ENCODE data around the gene SSTR4. TPM values are rescaled to one million over a fixed set of nuclear protein-coding genes. Genes with fewer than 3 reads are reported as not detected.

The SSTR4 gene
- total and polyA plus RNA-seq, 4 donors, result 0.06 TPM; not detected in 3

DNA sequence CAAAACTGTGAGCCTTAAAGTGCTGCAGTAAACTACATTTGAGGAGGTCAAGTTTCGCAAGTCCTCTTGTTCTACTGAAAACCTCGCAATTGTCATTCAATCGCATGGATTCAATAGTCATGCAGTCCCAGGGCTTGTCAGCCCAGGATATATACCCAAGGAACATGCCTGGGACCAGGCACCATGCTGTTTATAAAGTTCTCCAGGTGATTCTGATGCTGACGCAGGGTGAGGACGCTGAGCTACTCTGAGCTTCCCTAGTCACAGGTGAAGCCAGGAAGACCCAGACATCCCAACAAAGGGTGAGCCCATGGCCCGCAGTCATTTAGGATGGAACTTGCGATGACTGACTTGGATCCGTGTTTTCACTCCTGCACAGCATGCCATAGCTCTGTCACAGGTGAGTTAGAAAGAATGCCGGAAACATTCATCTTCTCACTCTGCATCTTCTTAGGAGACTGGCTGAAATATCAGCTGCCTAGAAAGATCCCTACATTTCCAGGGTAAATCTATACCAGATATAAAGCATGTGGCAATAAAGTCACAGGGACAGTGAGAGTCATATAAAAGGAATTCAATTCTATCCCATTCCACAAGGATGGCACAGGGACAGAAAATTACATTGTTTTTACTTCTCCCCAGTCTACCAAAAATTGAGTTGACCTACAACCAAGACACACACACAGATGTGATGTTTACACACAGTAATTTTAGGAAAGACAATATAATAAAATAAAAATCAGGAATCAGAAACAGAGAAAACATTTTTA lies 27.0 kb upstream of the SSTR4 start:
- no peak for DNase-seq
- Histone ChIP-seq H3K9me3 (ENCODE audit: control insufficient read depth in 4 of 4, insufficient read depth in 3 of 4, low read length in 3 of 4) (no peaks in the 10 kb centered on the region), H3K9ac (ENCODE audit: insufficient read depth in 1 of 2, low read length in 2 of 2) (no peak overlapping the region), H3K36me3 (ENCODE audit: control insufficient read depth in 4 of 4, insufficient read depth in 4 of 4, low read length in 4 of 4) (no peaks in the 10 kb centered on the region), H3K4me1 (ENCODE audit: control insufficient read depth in 5 of 5, insufficient read depth in 5 of 5, low read length in 5 of 5) (peaks cover 0 to 5% (median 0%) of the 10 kb centered on the region in 5 donors), H3K4me3 (no peak overlapping the region), H3K27me3 (ENCODE audit: control insufficient read depth in 3 of 3, insufficient read depth in 3 of 3, low read length in 2 of 3) (no peaks in the 10 kb centered on the region), H3K27ac (ENCODE audit: low read depth in 1 of 2, low read length in 1 of 2) (no peak overlapping the region)
- ATAC-seq (ENCODE audit: insufficient read depth, low FRiP score), result no peak
- WGBS, 2 donors, result 91 to 93% methylated on average over 9 of the region's 9 CpGs
- TF ChIP-seq, protein P1, sequence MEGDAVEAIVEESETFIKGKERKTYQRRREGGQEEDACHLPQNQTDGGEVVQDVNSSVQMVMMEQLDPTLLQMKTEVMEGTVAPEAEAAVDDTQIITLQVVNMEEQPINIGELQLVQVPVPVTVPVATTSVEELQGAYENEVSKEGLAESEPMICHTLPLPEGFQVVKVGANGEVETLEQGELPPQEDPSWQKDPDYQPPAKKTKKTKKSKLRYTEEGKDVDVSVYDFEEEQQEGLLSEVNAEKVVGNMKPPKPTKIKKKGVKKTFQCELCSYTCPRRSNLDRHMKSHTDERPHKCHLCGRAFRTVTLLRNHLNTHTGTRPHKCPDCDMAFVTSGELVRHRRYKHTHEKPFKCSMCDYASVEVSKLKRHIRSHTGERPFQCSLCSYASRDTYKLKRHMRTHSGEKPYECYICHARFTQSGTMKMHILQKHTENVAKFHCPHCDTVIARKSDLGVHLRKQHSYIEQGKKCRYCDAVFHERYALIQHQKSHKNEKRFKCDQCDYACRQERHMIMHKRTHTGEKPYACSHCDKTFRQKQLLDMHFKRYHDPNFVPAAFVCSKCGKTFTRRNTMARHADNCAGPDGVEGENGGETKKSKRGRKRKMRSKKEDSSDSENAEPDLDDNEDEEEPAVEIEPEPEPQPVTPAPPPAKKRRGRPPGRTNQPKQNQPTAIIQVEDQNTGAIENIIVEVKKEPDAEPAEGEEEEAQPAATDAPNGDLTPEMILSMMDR (IDR thresholded peaks at IDR 0.05; ENCODE audit: control extremely low read depth, extremely low read depth), result no peak

DNA sequence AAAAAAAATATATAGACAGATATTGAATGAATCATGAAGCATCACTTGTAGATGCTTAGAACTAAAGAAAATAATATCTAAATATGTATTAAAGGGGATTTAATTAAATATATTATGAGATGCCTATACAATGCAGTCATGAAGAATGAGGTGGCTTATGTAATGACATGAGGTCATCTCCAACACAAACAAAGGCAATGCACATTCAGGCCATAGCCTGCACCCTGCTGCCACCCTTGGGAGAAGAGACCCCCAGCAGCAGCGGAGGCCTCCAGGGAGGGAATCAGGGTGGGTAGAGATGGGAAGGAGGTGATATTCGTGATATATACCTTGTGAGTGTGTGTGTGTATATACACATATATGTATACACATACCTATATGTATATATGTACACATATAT lies 26.4 kb upstream of the SSTR4 start:
- Histone ChIP-seq H3K27me3 (ENCODE audit: control insufficient read depth in 3 of 3, insufficient read depth in 3 of 3, low read length in 2 of 3) (no peaks in the 10 kb centered on the region), H3K4me3 (no peak overlapping the region), H3K4me1 (ENCODE audit: control insufficient read depth in 5 of 5, insufficient read depth in 5 of 5, low read length in 5 of 5) (peaks cover 0 to 5% (median 0%) of the 10 kb centered on the region in 5 donors), H3K36me3 (ENCODE audit: control insufficient read depth in 4 of 4, insufficient read depth in 4 of 4, low read length in 4 of 4) (no peaks in the 10 kb centered on the region), H3K9ac (ENCODE audit: insufficient read depth in 1 of 2, low read length in 2 of 2) (no peak overlapping the region), H3K9me3 (ENCODE audit: control insufficient read depth in 4 of 4, insufficient read depth in 3 of 4, low read length in 3 of 4) (no peaks in the 10 kb centered on the region), H3K27ac (ENCODE audit: low read depth in 1 of 2, low read length in 1 of 2) (no peak overlapping the region)
- DNase-seq, result no peak
- ATAC-seq (ENCODE audit: insufficient read depth, low FRiP score), result no peak
- TF ChIP-seq, protein P1 (IDR thresholded peaks at IDR 0.05; ENCODE audit: control extremely low read depth, extremely low read depth), result no peak
- 95 to 99% methylated on average over 2 of the region's 2 CpGs for WGBS, 2 donors

DNA sequence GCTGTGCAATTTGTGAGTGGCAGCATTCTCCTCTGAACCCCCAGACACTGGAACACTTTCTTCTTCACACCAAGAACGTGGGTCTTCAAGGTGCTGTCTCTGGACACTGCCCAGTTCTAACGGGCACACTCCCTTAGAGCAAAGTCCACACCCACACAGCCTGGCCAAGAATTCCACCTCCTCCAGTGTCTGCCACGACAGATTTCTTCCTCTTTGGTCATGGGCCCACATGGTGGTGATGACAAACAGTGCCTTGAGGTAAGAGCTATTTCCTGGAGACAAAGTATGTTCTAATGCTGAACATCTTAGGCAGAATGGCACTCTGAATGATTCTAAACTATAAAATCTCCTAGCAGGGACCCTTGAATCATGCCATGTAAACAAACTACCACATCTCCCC lies 25.5 kb upstream of the SSTR4 start:
- no peaks in the 10 kb centered on the region for H3K9me3 ChIP-seq (ENCODE audit: control insufficient read depth in 4 of 4, insufficient read depth in 3 of 4, low read length in 3 of 4)
- DNase-seq (no peak), ATAC-seq (ENCODE audit: insufficient read depth, low FRiP score) (no peak)
- WGBS, 2 donors, result 33 to 44% methylated on average over 3 of the region's 3 CpGs
- no peak overlapping the region for H3K4me3 ChIP-seq
- H3K27me3 ChIP-seq (ENCODE audit: control insufficient read depth in 3 of 3, insufficient read depth in 3 of 3, low read length in 2 of 3), result no peaks in the 10 kb centered on the region
- H3K9ac ChIP-seq (ENCODE audit: insufficient read depth in 1 of 2, low read length in 2 of 2), result no peak overlapping the region
- no peaks in the 10 kb centered on the region for H3K36me3 ChIP-seq (ENCODE audit: control insufficient read depth in 4 of 4, insufficient read depth in 4 of 4, low read length in 4 of 4)
- H3K4me1 ChIP-seq (ENCODE audit: control insufficient read depth in 5 of 5, insufficient read depth in 5 of 5, low read length in 5 of 5), result peaks cover 0 to 4% (median 0%) of the 10 kb centered on the region in 5 donors
- no peak overlapping the region for H3K27ac ChIP-seq (ENCODE audit: low read depth in 1 of 2, low read length in 1 of 2)
- TF ChIP-seq, protein P1 (IDR thresholded peaks at IDR 0.05; ENCODE audit: control extremely low read depth, extremely low read depth), result no peak

Data from lung (tissue), 12 donors.